ENCODE data around the gene VMO1.

DNA sequence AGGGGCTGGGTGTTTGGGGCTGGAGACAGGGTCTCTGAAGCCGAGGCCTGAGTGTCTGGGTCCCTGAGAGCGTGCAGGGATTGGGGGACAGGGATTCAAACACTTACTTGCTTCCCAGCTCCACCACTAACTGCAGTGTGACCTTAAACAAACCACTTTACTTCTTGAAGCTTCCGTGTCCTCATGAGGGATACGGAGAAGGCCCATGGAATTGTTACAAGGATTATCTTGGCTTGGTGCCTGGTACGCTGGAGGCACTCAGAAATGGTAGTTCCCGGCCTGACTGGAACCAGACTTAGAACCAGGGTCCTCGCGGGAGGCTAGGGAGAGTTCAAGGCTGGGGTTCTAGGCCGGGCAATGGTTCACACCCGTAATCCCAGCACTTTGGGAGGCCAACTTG is 43.5 kb downstream of the VMO1 start:
- TF ChIP-seq EZH2phosphoT487 (IDR thresholded peaks at IDR 0.05; ENCODE audit: borderline replicate concordance, low read length) (no peak), CTCF (IDR thresholded peaks at IDR 0.05; ENCODE audit: low read depth, low read length, poor library complexity, severe bottlenecking) (no peak)
